Activated T-helper 1 cell treated with anti-CD3 and anti-CD28 coated beads, Interleukin-12 subunit alpha, Interleukin-12 subunit beta, Interleukin-2, Interleukin-4 antibody, amounts not matched to agents 30 ng/mL and 10 ng/mL and 1 ng/mL, durations not matched to agents 14 hours and 24 hours and 36 hours (primary cell): Measurements from ENCODE around the gene TMC7. TPM values are rescaled to one million over a fixed set of nuclear protein-coding genes. Genes with fewer than 3 reads are reported as not detected.

ENCODE experiments used
- DNase-seq: peaks from one replicate; pipeline ENCODE4 v3.0.0; 2021; ENCODE audit warnings: low spot score
- H3K27ac Mint-ChIP-seq: one replicate; pipeline ENCODE4 v1.8.0; 2021; ENCODE audit warnings: mild to moderate bottlenecking, mixed read lengths
- H3K27me3 Mint-ChIP-seq: one replicate; pipeline ENCODE4 v1.8.0; 2022; ENCODE audit warnings: mild to moderate bottlenecking, moderate library complexity, mixed read lengths; ENCODE audit not compliant: insufficient read depth
- H3K36me3 Mint-ChIP-seq: one replicate; pipeline ENCODE4 v1.8.0; 2021; ENCODE audit warnings: low read depth, mixed read lengths
- H3K4me1 Mint-ChIP-seq: one replicate; pipeline ENCODE4 v1.8.0; 2021; ENCODE audit warnings: low read depth, mixed read lengths
- H3K4me3 Mint-ChIP-seq: one replicate; pipeline ENCODE4 v1.8.0; 2021; ENCODE audit warnings: mild to moderate bottlenecking, moderate library complexity, mixed read lengths
- H3K9me3 Mint-ChIP-seq: one replicate; pipeline ENCODE4 v1.8.0; 2021; ENCODE audit warnings: mixed read lengths
- intact Hi-C: fragments of 100-400 bp; cut with micrococcal nuclease; formaldehyde crosslinking; loops from one replicate; pipeline ENCODE4 v1.15.1; 2024
- total RNA-seq: library from RNA; stranded (reverse); gene quantifications from 2 replicates; pipeline ENCODE4 v1.2.3, GENCODE V29; 2022

TMC7 gene
- total RNA-seq, 1 donor from 2014 or later: not detected

DNA sequence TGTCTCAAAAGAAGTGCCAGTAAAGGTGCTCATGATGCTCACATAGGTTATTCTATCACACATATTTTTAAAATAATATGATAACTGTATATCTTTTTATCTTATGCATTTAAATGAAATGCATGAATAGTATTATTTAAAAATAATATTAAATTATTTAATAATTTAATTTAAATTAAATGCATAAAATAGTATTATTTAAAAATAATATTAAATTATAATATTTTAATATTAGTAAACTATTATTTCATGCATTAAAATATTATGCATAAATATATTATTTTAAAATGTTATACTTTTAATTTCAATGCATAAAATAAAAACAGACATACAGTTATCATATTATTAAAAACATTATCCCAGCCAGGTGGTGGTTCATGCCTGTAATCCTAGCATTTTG, 33.4 kb downstream of the TMC7 start:
- DNase-seq: no peak
- Mint-ChIP-seq H3K4me1 (no peaks in the 10 kb centered on the region), H3K4me3 (no peak overlapping the region), H3K27me3 (peaks cover 2% of the 10 kb centered on the region), H3K9me3 (no peaks in the 10 kb centered on the region), H3K27ac (no peak overlapping the region), H3K36me3 (no peaks in the 10 kb centered on the region)
- intact Hi-C loops: no loop called here

- Mint-ChIP-seq H3K36me3 (no peaks in the 10 kb centered on the region), H3K4me3 (no peak overlapping the region), H3K9me3 (no peaks in the 10 kb centered on the region), H3K27ac (no peak overlapping the region), H3K4me1 (no peaks in the 10 kb centered on the region), H3K27me3 (peaks cover 5% of the 10 kb centered on the region)
- no peak for DNase-seq
- intact Hi-C loops: no loop called here
These were observed 37.0 kb downstream of the TMC7 start for GRCh38 chr16:19020689-19021088.

DNA sequence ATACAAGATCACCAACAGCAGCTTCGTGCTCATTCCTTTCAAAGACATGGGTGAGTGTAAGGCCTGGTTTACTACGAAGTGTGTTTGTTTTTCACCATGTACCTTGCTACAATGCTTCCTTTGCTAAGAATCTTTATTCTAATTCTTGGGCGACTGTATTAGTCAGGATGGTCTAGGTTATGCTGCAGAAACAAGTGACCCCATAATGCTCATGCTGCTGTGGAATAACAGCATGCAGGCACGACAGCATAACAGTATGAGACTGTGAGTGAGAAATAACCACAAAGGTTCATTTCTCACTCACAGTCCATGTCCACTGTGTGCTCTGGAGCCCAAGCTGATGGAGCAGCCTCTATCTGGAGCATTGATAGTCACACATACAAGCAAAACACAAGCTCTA, 38.0 kb downstream of the TMC7 start:
- Mint-ChIP-seq H3K27me3 (peaks cover 5% of the 10 kb centered on the region), H3K4me1 (no peaks in the 10 kb centered on the region)

DNA sequence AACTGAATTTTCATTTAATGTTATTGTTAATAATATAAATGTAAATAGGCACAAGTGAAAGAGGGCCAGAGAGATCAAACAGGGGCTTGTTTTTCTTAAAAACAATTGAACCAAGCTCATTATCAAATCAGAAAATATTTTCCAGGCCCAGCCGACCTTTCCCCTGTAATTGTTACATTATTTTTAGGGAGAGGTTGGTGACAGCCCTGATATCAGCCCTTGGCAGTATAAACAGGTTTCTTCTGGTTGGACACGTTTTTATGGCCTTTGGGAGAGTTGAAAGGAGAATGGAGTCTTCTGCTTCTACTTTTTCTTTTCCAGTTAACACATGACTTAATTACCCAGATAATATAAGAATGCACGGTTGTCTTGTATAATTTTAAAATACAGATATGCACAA, 43.7 kb downstream of the TMC7 start:
- intact Hi-C loops: no loop called here
- H3K27me3 Mint-ChIP-seq: peaks cover 3% of the 10 kb centered on the region
- no peaks in the 10 kb centered on the region for H3K4me1 Mint-ChIP-seq
- H3K36me3 Mint-ChIP-seq: no peaks in the 10 kb centered on the region
- H3K27ac Mint-ChIP-seq: no peak overlapping the region
- H3K9me3 Mint-ChIP-seq: no peaks in the 10 kb centered on the region
- no peak for DNase-seq
- H3K4me3 Mint-ChIP-seq: no peak overlapping the region

More for the DNA sequence above, 38.0 kb downstream of the TMC7 start:
- no peak overlapping the region for H3K4me3 Mint-ChIP-seq
- H3K27ac Mint-ChIP-seq: no peak overlapping the region
- no peaks in the 10 kb centered on the region for H3K9me3 Mint-ChIP-seq
- no peaks in the 10 kb centered on the region for H3K36me3 Mint-ChIP-seq
- DNase-seq: no peak
- intact Hi-C loops: no loop called here

DNA sequence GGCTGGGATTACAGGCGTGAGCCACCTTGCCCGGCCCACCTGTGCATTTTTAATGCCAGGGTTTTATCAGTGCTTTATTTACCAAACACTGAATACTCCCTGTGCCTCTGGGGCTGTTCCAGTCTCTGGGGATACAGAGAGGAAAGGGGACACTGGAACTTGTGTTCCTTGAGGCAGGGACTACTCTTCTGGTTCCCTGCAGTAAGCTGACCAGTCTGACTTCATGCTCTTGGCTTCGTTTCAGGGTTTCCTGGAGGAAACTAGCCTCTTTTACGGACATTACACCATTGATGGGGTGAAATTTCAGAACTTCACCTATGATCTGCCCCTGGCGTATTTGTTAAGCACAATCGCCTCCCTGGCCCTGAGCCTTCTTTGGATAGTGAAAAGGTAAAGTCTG, 46.2 kb downstream of the TMC7 start:
- Mint-ChIP-seq H3K27ac (no peak overlapping the region), H3K4me1 (no peaks in the 10 kb centered on the region), H3K4me3 (no peak overlapping the region), H3K27me3 (no peaks in the 10 kb centered on the region), H3K36me3 (no peaks in the 10 kb centered on the region), H3K9me3 (peaks cover 1% of the 10 kb centered on the region)
- intact Hi-C loops: no loop called here
- no peak for DNase-seq

DNA sequence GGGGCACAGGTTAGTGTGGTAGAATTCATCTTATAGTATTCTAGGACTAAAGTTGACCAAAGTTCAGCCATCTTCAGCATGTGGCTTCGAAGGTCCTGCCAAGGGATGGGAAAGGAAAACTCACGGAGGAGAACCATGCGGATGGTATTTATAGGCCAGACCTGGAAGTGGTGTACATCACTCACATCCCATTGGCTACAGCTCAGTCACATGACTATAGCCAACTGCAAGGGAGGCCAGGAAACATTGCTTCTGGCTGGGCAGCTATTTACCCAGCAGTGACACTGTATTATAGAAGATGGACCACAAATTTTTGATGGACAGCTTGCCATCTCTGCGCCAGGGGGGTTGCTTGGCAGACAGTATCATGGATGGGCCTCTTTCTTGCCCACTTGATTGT, 48.0 kb downstream of the TMC7 start:
- Mint-ChIP-seq H3K36me3 (no peaks in the 10 kb centered on the region), H3K27ac (no peak overlapping the region), H3K4me1 (no peaks in the 10 kb centered on the region), H3K9me3 (peaks cover 5% of the 10 kb centered on the region), H3K27me3 (no peaks in the 10 kb centered on the region), H3K4me3 (no peak overlapping the region)
- intact Hi-C loops: no loop called here
- DNase-seq: no peak

GRCh38 chr16:19033761-19034160, 50.0 kb downstream of the TMC7 start:
- H3K27me3 Mint-ChIP-seq: no peaks in the 10 kb centered on the region
- no peak overlapping the region for H3K27ac Mint-ChIP-seq
- DNase-seq: no peak
- intact Hi-C loops: no loop called here
- H3K9me3 Mint-ChIP-seq: peaks cover 5% of the 10 kb centered on the region
- no peak overlapping the region for H3K4me3 Mint-ChIP-seq
- H3K36me3 Mint-ChIP-seq: no peaks in the 10 kb centered on the region
- H3K4me1 Mint-ChIP-seq: no peaks in the 10 kb centered on the region

GRCh38 chr16:19040400-19040799, 56.7 kb downstream of the TMC7 start:
- Mint-ChIP-seq H3K27ac (no peak overlapping the region), H3K36me3 (no peaks in the 10 kb centered on the region)
- intact Hi-C loops: no loop called here

GRCh38 chr16:19044769-19045168, 61.0 kb downstream of the TMC7 start:
- H3K27ac Mint-ChIP-seq: no peak overlapping the region
- no peaks in the 10 kb centered on the region for H3K27me3 Mint-ChIP-seq
- H3K4me1 Mint-ChIP-seq: no peaks in the 10 kb centered on the region
- no peak overlapping the region for H3K4me3 Mint-ChIP-seq
- no peaks in the 10 kb centered on the region for H3K9me3 Mint-ChIP-seq
- no peak for DNase-seq
- H3K36me3 Mint-ChIP-seq: no peaks in the 10 kb centered on the region
- intact Hi-C loops: no loop called here

More at GRCh38 chr16:19040400-19040799, 56.7 kb downstream of the TMC7 start:
- no peaks in the 10 kb centered on the region for H3K4me1 Mint-ChIP-seq
- no peaks in the 10 kb centered on the region for H3K9me3 Mint-ChIP-seq
- no peak overlapping the region for H3K4me3 Mint-ChIP-seq
- no peak for DNase-seq
- no peaks in the 10 kb centered on the region for H3K27me3 Mint-ChIP-seq

- H3K27me3 Mint-ChIP-seq: no peaks in the 10 kb centered on the region
- DNase-seq: no peak
- H3K4me1 Mint-ChIP-seq: no peaks in the 10 kb centered on the region
- no peak overlapping the region for H3K27ac Mint-ChIP-seq
- H3K36me3 Mint-ChIP-seq: no peaks in the 10 kb centered on the region
- intact Hi-C loops: no loop called here
- H3K9me3 Mint-ChIP-seq: no peaks in the 10 kb centered on the region
- H3K4me3 Mint-ChIP-seq: no peak overlapping the region
These were observed 62.3 kb downstream of the TMC7 start for GRCh38 chr16:19046062-19046461.

GRCh38 chr16:19062706-19063105, 79.0 kb downstream of the TMC7 start:
- H3K9me3 Mint-ChIP-seq: no peaks in the 10 kb centered on the region
- peaks cover 1% of the 10 kb centered on the region for H3K27me3 Mint-ChIP-seq
- H3K27ac Mint-ChIP-seq: no peak overlapping the region
- peaks cover 2% of the 10 kb centered on the region for H3K36me3 Mint-ChIP-seq
- no peak overlapping the region for H3K4me3 Mint-ChIP-seq
- intact Hi-C loops: no loop called here
- no peak for DNase-seq
- H3K4me1 Mint-ChIP-seq: peaks cover 11% of the 10 kb centered on the region

DNA sequence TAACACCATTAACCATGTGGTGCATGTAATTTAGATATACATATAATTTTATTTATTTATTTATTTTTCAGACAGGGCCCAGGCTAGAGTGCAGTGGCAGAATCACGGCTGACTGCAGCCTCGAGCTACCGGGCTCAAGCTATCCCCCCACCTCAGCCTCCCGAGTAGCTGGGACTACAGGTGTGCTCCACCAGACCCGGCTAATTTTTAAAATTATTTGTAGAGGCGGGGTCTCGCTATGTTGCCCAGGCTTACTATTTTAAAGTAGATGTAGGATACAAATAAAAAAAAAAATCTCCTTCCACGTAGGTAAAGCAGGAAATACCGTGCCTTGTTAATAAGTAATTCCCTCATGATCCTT, 83.2 kb downstream of the TMC7 start:
- H3K9me3 Mint-ChIP-seq: no peaks in the 10 kb centered on the region
- peak overlapping the region; percentile 84 for H3K4me3 Mint-ChIP-seq
- peak overlapping the region; percentile 98 for H3K27ac Mint-ChIP-seq
- peaks cover 16% of the 10 kb centered on the region for H3K4me1 Mint-ChIP-seq
- H3K27me3 Mint-ChIP-seq: peaks cover 1% of the 10 kb centered on the region
- intact Hi-C loops: loop anchor here (1.0 to 5.0 kb wide), 11 partner anchors 19 to 820 kb away; partner anchors contain the start of genes ARL6IP1, CCP110, IQCK and KNOP1
- DNase-seq: no peak
- H3K36me3 Mint-ChIP-seq: peaks cover 5% of the 10 kb centered on the region

DNA sequence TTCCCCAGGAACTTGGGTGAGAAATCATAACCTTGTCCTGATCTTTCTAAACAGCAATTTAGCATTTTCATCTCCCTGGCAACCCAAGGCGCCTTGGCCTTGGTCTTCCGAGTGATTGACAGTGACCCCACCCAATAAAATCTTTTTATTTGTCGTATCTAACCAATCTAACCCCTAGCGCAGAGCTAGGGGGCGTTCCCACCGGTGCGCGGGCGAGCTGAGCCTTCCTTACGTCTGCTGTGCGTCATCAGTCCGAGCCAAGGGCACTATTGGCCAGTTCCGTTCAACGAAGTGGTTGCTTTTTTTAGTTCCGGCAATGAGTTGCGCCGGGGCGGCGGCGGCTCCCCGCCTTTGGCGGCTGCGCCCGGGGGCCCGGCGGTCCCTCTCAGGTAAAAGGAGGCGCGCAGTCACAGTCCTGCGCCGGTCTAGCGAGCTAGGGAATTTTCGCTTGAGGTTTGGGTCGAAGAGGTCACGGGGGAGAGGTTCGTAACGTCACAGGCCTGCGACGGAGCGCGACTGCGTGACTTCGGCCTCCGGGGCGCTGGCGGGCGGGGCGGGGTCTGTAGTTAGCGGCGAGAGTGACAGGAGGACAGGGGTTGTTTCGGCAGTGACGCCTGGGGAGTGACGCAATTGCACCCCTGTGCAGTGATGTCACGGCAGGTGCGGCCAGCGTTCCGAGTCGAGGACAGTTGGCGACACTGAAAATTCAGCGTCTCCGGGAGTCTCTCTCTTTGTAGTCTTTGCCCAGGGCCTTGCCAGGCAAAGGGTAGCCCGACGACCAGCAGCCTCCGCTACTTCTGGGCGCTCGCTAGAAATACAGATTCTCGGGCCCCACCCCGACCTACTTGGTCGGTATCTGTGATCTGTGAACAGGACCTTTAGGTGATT, 83.9 kb downstream of the TMC7 start, which contains the start of gene COQ7:
Gene COQ7 (plus strand): TSS at position 266 of the 888 bp plus-strand sequence. CDS start 51 bp downstream, at position 317.
- H3K36me3 Mint-ChIP-seq: peaks cover 11% of the 10 kb centered on the region
- peaks cover 21% of the 10 kb centered on the region for H3K4me1 Mint-ChIP-seq
- peak within 1 kb of the TSS; percentile 98 for H3K27ac Mint-ChIP-seq
- intact Hi-C loops: loop anchor here (1.0 to 5.0 kb wide), 11 partner anchors 19 to 819 kb away; partner anchors contain the start of genes ARL6IP1, CCP110, IQCK and KNOP1
- H3K27me3 Mint-ChIP-seq: peaks cover 1% of the 10 kb centered on the region
- no peaks in the 10 kb centered on the region for H3K9me3 Mint-ChIP-seq
- peak within 1 kb of the TSS; percentile 84 for H3K4me3 Mint-ChIP-seq
- peak; percentile 97 for DNase-seq
